HEK293 (cell line): ENCODE measurements around the gene BPHL.

Experiments
- CTCF ChIA-PET: fragments of 350-600 bp; formaldehyde crosslinking; extraction: SDS; loops from one replicate; lab custom pipeline; 2021; ENCODE audit warnings: antibody characterized with exemption; lab: Yijun Ruan, JAX
- POLR2A ChIA-PET: fragments of 300-600 bp; formaldehyde crosslinking; extraction: SDS; loops from one replicate; lab custom pipeline; 2020; ENCODE audit warnings: antibody characterized with exemption, inconsistent platforms; lab: Yijun Ruan, JAX
- H3K27ac ChIP-seq: fragments of 200-500 bp; sonication (Bioruptor generic); 2 replicates; pipeline ENCODE4 v1.5.1; 2014; ENCODE audit warnings: low read depth, low read length, control low read depth, inconsistent platforms; ENCODE audit errors: extremely low read depth
- H3K36me3 ChIP-seq, 2 experiments: fragments of 200-500 bp in 1 of 2; sonication (Bioruptor generic) in 1 of 2; 1 replicate in 1 of 2; 2 replicates in 1 of 2; pipeline ENCODE4 v1.5.1; 2014 to 2017; ENCODE audit warnings: inconsistent platforms in 2 of 2, low read length in 2 of 2; ENCODE audit not compliant: control insufficient read depth in 2 of 2, insufficient read depth in 1 of 2
- H3K4me1 ChIP-seq: fragments of 200-500 bp; sonication (Bioruptor generic); 2 replicates; pipeline ENCODE4 v1.5.1; 2014; ENCODE audit warnings: mild to moderate bottlenecking, low read length, inconsistent platforms; ENCODE audit not compliant: control insufficient read depth, insufficient read depth
- H3K4me3 ChIP-seq: 2 replicates; pipeline ENCODE4 v1.5.1; 2011; ENCODE audit warnings: low read depth, mild to moderate bottlenecking, control low read depth, low read length, moderate library complexity
- H3K9me3 ChIP-seq: fragments of 200-500 bp; sonication (Bioruptor generic); 2 replicates; pipeline ENCODE4 v1.5.1; 2014; ENCODE audit warnings: low read depth, low read length, inconsistent platforms; ENCODE audit not compliant: control insufficient read depth, insufficient read depth
- REPIN1 ChIP-seq: fragments of 450-650 bp; formaldehyde crosslinking; IDR thresholded peaks from 2 replicates; pipeline ENCODE4 v1.5.1; 2017; ENCODE audit warnings: missing biosample characterization, missing genetic modification characterization, low read depth
- YY1 ChIP-seq: fragments of 450-650 bp; formaldehyde crosslinking; IDR thresholded peaks from 2 replicates; pipeline ENCODE4 v1.5.1; 2018; ENCODE audit warnings: missing biosample characterization, missing genetic modification characterization
- ZBTB20 ChIP-seq: fragments of 450-650 bp; formaldehyde crosslinking; IDR thresholded peaks from 2 replicates; pipeline ENCODE4 v1.5.1; 2016; ENCODE audit warnings: missing biosample characterization, missing genetic modification characterization
- ZFP3 ChIP-seq: fragments of 450-650 bp; formaldehyde crosslinking; IDR thresholded peaks from 2 replicates; pipeline ENCODE4 v1.5.1; 2016; ENCODE audit warnings: low read depth, missing biosample characterization, missing genetic modification characterization
- ZNF174 ChIP-seq: fragments of 450-650 bp; formaldehyde crosslinking; IDR thresholded peaks from 2 replicates; pipeline ENCODE4 v1.5.0; 2017; ENCODE audit warnings: missing biosample characterization, mild to moderate bottlenecking, missing genetic modification characterization
- ZNF248 ChIP-seq: fragments of 450-650 bp; formaldehyde crosslinking; IDR thresholded peaks from 2 replicates; pipeline ENCODE4 v1.5.1; 2017; ENCODE audit warnings: missing biosample characterization, missing genetic modification characterization
- ZNF561 ChIP-seq: fragments of 450-650 bp; IDR thresholded peaks from 2 replicates; pipeline ENCODE4 v1.5.1; 2018; ENCODE audit warnings: missing biosample characterization, missing genetic modification characterization, borderline replicate concordance
- ZNF585B ChIP-seq: fragments of 450-650 bp; formaldehyde crosslinking; IDR thresholded peaks from 2 replicates; pipeline ENCODE4 v1.5.1; 2016; ENCODE audit warnings: missing biosample characterization, missing genetic modification characterization
- ZNF600 ChIP-seq: fragments of 450-650 bp; formaldehyde crosslinking; IDR thresholded peaks from 2 replicates; pipeline ENCODE4 v1.5.1; 2016; ENCODE audit warnings: missing biosample characterization, missing genetic modification characterization
- ZNF621 ChIP-seq: fragments of 450-650 bp; formaldehyde crosslinking; IDR thresholded peaks from 2 replicates; pipeline ENCODE4 v1.5.1; 2017; ENCODE audit warnings: missing biosample characterization, missing genetic modification characterization
- ZNF626 ChIP-seq: fragments of 450-650 bp; sonication (Bioruptor Pico); formaldehyde crosslinking; IDR thresholded peaks from 2 replicates; pipeline ENCODE4 v1.5.1; 2018; ENCODE audit warnings: missing biosample characterization, missing genetic modification characterization, inconsistent platforms
- ZNF658 ChIP-seq: fragments of 450-650 bp; formaldehyde crosslinking; IDR thresholded peaks from 2 replicates; pipeline ENCODE4; 2016; ENCODE audit warnings: missing biosample characterization, missing genetic modification characterization
- ZNF664 ChIP-seq: fragments of 450-650 bp; formaldehyde crosslinking; IDR thresholded peaks from 2 replicates; pipeline ENCODE4 v1.5.1; 2016; ENCODE audit warnings: missing biosample characterization, missing genetic modification characterization
- ZNF677 ChIP-seq: fragments of 450-650 bp; IDR thresholded peaks from 2 replicates; pipeline ENCODE4 v1.5.0; 2018; ENCODE audit warnings: missing biosample characterization, mild to moderate bottlenecking, missing genetic modification characterization, moderate library complexity
- ZNF830 ChIP-seq: fragments of 450-650 bp; IDR thresholded peaks from 2 replicates; pipeline ENCODE4 v1.5.0; 2018; ENCODE audit warnings: missing biosample characterization, missing genetic modification characterization, low read depth, mild to moderate bottlenecking, moderate library complexity
- ZNF843 ChIP-seq: fragments of 450-650 bp; formaldehyde crosslinking; IDR thresholded peaks from 2 replicates; pipeline ENCODE4 v1.5.1; 2016; ENCODE audit warnings: missing biosample characterization, missing genetic modification characterization
- ZSCAN16 ChIP-seq: fragments of 450-650 bp; formaldehyde crosslinking; IDR thresholded peaks from 2 replicates; pipeline ENCODE4 v1.5.1; 2016; ENCODE audit warnings: missing biosample characterization, missing genetic modification characterization
- TF ChIP-seq, protein P1 (sequence below): sonication (generic); formaldehyde crosslinking; IDR thresholded peaks from 2 replicates; pipeline ENCODE4 v1.8.1; 2022; ENCODE audit warnings: mild to moderate bottlenecking, moderate library complexity, missing genetic modification reagents
- TF ChIP-seq, protein P2 (sequence below): fragments of 450-650 bp; IDR thresholded peaks from 2 replicates; pipeline ENCODE4 v1.5.1; 2018; ENCODE audit warnings: missing biosample characterization, missing genetic modification characterization
- TF ChIP-seq, protein P3 (sequence below): fragments of 450-650 bp; formaldehyde crosslinking; IDR thresholded peaks from 2 replicates; pipeline ENCODE4 v1.5.1; 2017; ENCODE audit warnings: missing biosample characterization, missing genetic modification characterization

The BPHL gene

DNA sequence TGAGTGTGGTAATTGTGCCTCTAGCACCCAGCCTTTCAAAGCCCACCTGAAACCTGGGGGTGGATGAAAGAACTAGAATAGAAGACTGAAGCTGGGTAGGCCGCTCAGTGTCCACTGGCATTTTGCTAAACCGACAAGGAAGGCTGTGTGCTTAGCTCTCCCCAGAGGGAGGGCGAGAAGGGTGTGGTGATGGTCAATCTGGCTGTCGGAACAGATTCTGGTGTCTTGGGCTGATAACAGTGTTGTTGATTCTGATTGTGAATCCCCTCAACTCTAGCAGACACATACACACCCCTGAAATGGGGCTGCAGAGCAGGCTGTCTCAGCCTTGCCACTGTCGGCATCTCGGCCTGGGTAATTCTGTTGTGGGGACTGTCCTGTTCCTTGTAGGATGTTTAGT, 4.1 kb upstream of the BPHL start (continued):
- TF ChIP-seq ZNF248 (tag by site-specific recombination) (no peak), ZNF677 (tag by site-specific recombination) (no peak), YY1 (tag by site-specific recombination) (no peak)
- TF ChIP-seq, all 188 proteins: peak for 0

DNA sequence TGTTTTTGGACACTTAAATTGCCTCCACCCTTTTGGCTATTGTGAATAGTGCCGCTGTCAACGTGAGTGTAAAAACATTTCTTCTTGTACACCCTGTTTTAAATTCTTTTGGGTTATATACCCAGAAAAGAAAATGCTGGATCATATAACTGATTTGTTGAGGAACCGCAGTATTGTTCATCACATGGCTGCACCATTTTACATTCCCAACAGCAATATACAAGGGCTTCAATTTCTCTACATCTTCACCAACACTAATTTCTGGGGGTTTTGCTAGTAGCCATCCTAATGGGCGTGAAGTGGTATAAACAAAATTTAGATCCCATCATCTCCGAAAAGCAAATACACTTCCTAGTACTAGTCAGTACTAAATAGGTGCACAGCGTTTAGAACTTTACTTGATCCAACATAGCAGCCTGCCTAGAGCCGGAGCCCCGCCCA, 579 bp upstream of the BPHL start:
- Histone ChIP-seq H3K27ac (peak overlapping the region; percentile 87), H3K9me3 (no peaks in the 10 kb centered on the region), H3K4me1 (0 out of 2 replicates have a peak, but pooled peaks cover 3% of the 10 kb centered on the region), H3K4me3 (peak overlapping the region; percentile 94), H3K36me3 (peaks cover 4 to 25% of the 10 kb centered on the region in 2 experiments)
- POLR2A ChIA-PET, result interaction anchor here (0.5 to 1.0 kb wide), 10 partner anchors 9 to 134 kb away, joined by 3 to 6 read pairs (median 4); partner anchors contain the start of genes NQO2 and TUBB2A
- CTCF ChIA-PET, result interaction anchor here (0.6 to 1.0 kb wide), 2 partner anchors 129 to 315 kb away, joined by 3 read pairs; no protein-coding TSS in a partner anchor
- TF ChIP-seq ZNF664 (tag by site-specific recombination) (peak; percentile 81; the same call in 1 of the 2 replicates), ZNF626 (tag by site-specific recombination) (no peak)
- TF ChIP-seq, protein P1, sequence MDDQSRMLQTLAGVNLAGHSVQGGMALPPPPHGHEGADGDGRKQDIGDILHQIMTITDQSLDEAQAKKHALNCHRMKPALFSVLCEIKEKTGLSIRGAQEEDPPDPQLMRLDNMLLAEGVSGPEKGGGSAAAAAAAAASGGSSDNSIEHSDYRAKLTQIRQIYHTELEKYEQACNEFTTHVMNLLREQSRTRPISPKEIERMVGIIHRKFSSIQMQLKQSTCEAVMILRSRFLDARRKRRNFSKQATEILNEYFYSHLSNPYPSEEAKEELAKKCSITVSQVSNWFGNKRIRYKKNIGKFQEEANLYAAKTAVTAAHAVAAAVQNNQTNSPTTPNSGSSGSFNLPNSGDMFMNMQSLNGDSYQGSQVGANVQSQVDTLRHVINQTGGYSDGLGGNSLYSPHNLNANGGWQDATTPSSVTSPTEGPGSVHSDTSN (CRISPR knock-in tag), result 0 out of 2 replicates have a peak, but pooled peaks have one; percentile 1

- ChIA-PET POLR2A (interaction anchor here (0.5 to 1.0 kb wide), 9 partner anchors 9 to 147 kb away, joined by 3 to 6 read pairs (median 3); partner anchors contain the start of genes NQO2 and TUBB2A), CTCF (interaction anchor here (0.6 to 3.5 kb wide), 9 partner anchors 62 to 383 kb away, joined by 3 to 15 read pairs (median 3); no protein-coding TSS in a partner anchor)
- H3K4me1 ChIP-seq, result 0 out of 2 replicates have a peak, but pooled peaks cover 3% of the 10 kb centered on the region
Observed at GRCh38 chr6:3119040-3119723, 671 bp downstream of the BPHL start.

GRCh38 chr6:3120765-3121089, 2.2 kb downstream of the BPHL start:
- H3K36me3 ChIP-seq, result no peaks in the 10 kb centered on the region
- CTCF ChIA-PET, result interaction anchor here (0.6 to 4.5 kb wide), 6 partner anchors 45 to 858 kb away, joined by 3 to 25 read pairs (median 5); no protein-coding TSS in a partner anchor
- H3K27ac ChIP-seq, result no peak overlapping the region
- no peak overlapping the region for H3K4me3 ChIP-seq
- POLR2A ChIA-PET, result interaction anchor here (1.1 kb wide), 2 partner anchors 45 to 64 kb away, joined by 3 read pairs; no protein-coding TSS in a partner anchor
- no peaks in the 10 kb centered on the region for H3K9me3 ChIP-seq
- 0 out of 2 replicates have a peak, but pooled peaks cover 3% of the 10 kb centered on the region for H3K4me1 ChIP-seq
- TF ChIP-seq ZNF174 (tag by site-specific recombination), result no peak
- TF ChIP-seq ZNF658 (tag by site-specific recombination), result no peak
- TF ChIP-seq, protein P2, sequence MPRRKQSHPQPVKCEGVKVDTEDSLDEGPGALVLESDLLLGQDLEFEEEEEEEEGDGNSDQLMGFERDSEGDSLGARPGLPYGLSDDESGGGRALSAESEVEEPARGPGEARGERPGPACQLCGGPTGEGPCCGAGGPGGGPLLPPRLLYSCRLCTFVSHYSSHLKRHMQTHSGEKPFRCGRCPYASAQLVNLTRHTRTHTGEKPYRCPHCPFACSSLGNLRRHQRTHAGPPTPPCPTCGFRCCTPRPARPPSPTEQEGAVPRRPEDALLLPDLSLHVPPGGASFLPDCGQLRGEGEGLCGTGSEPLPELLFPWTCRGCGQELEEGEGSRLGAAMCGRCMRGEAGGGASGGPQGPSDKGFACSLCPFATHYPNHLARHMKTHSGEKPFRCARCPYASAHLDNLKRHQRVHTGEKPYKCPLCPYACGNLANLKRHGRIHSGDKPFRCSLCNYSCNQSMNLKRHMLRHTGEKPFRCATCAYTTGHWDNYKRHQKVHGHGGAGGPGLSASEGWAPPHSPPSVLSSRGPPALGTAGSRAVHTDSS (tag by site-specific recombination), result no peak
- no peak for TF ChIP-seq ZNF585B
- TF ChIP-seq REPIN1 (tag by site-specific recombination), result no peak
- TF ChIP-seq, protein P3, sequence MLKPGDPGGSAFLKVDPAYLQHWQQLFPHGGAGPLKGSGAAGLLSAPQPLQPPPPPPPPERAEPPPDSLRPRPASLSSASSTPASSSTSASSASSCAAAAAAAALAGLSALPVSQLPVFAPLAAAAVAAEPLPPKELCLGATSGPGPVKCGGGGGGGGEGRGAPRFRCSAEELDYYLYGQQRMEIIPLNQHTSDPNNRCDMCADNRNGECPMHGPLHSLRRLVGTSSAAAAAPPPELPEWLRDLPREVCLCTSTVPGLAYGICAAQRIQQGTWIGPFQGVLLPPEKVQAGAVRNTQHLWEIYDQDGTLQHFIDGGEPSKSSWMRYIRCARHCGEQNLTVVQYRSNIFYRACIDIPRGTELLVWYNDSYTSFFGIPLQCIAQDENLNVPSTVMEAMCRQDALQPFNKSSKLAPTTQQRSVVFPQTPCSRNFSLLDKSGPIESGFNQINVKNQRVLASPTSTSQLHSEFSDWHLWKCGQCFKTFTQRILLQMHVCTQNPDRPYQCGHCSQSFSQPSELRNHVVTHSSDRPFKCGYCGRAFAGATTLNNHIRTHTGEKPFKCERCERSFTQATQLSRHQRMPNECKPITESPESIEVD (tag by site-specific recombination), result no peak
- TF ChIP-seq, all 188 proteins: peak for 0

More at GRCh38 chr6:3119040-3119723, 671 bp downstream of the BPHL start:
- peak overlapping the region; percentile 87; the same call in 1 of the 2 replicates for H3K27ac ChIP-seq
- H3K36me3 ChIP-seq, result peaks cover 0 to 12% of the 10 kb centered on the region in 2 experiments; a peak in 1 of 3 replicates
- peak overlapping the region; percentile 94 for H3K4me3 ChIP-seq
- no peak for TF ChIP-seq ZFP3 (tag by site-specific recombination)
- TF ChIP-seq ZNF830, result no peak
- no peak for TF ChIP-seq ZNF621 (tag by site-specific recombination)
- TF ChIP-seq ZSCAN16, result no peak
- no peak for TF ChIP-seq ZNF843
- peak; percentile 99 for TF ChIP-seq ZBTB20 (tag by site-specific recombination)
- TF ChIP-seq ZNF561 (tag by site-specific recombination), result 0 out of 2 replicates have a peak, but pooled peaks have one; percentile 22
- TF ChIP-seq ZNF600 (tag by site-specific recombination), result peak; percentile 70
- H3K9me3 ChIP-seq, result no peaks in the 10 kb centered on the region
